Measurements from ENCODE around the gene YY1. TPM values are rescaled to one million over a fixed set of nuclear protein-coding genes. Genes with fewer than 3 reads are reported as not detected.

Gene YY1
- total RNA-seq, 2 donors from 2014 or later: 42.8 to 52.3 TPM

DNA sequence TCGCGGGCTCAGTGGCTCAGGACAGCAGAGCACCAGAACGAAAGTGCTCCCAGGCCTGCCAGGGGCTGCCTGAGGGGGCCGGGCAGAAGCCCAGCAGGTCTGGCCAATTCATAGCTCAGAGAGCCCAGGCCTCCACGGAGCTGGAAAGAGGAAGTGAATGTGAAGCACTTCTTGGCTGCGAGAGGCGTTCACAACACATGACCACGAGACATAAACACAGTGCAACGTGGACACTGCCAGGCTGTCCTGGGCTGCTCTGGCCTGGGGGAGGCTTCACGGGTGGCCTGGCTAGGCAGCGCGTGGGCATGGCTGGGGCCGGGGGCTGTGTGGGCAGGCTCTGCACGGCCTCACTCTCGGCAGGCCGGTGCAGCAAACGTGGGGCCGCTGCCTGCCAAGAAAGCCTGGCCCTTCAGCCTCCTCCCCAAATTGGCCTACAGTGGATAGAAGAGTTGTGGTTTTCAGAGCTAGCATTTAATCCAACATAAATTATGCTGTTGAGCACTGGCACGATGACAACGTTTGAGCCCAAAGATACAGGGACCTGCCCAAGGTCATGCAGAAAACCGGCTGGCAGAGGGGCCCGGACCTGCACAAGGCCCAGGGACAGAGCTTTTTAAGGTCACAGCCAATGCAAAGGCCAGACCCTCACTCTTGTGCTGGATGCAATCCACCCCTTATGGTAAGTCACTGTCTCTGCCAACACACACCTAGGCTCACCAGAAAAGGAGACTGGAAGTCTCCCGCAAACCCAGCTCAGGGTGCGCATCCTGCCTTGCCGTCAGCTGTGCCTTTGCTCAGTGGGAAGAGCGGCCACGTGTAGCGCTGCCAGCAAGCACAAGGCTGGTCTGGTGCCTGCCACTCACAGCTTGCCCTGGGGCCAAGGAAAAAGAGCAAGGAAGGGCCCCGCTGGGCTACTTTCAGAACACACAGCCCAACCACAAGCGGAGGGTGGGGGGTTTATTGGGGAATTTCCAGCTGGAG lies 58.7 kb downstream of the YY1 start:
- peak overlapping the region; percentile 76 to 84 for H3K27ac ChIP-seq
- H3K4me3 ChIP-seq: peak overlapping the region; percentile 59
- TF ChIP-seq, protein P1, sequence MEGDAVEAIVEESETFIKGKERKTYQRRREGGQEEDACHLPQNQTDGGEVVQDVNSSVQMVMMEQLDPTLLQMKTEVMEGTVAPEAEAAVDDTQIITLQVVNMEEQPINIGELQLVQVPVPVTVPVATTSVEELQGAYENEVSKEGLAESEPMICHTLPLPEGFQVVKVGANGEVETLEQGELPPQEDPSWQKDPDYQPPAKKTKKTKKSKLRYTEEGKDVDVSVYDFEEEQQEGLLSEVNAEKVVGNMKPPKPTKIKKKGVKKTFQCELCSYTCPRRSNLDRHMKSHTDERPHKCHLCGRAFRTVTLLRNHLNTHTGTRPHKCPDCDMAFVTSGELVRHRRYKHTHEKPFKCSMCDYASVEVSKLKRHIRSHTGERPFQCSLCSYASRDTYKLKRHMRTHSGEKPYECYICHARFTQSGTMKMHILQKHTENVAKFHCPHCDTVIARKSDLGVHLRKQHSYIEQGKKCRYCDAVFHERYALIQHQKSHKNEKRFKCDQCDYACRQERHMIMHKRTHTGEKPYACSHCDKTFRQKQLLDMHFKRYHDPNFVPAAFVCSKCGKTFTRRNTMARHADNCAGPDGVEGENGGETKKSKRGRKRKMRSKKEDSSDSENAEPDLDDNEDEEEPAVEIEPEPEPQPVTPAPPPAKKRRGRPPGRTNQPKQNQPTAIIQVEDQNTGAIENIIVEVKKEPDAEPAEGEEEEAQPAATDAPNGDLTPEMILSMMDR (IDR thresholded peaks at IDR 0.05): no peak
- H3K4me1 ChIP-seq (ENCODE audit: control insufficient read depth in 1 of 2, low read depth in 2 of 2): peaks cover 21 to 46% of the 10 kb centered on the region in 2 donors
- no peaks in the 10 kb centered on the region for H3K36me3 ChIP-seq
- H3K9me3 ChIP-seq: no peaks in the 10 kb centered on the region
- peak; percentile 50 for DNase-seq (ENCODE audit: low spot score)
- H3K27me3 ChIP-seq (replicated peaks; ENCODE audit: insufficient read depth): no peaks in the 10 kb centered on the region
- peak; percentile 69 for ATAC-seq (ENCODE audit: insufficient number of reproducible peaks, low FRiP score, low read depth)

DNA sequence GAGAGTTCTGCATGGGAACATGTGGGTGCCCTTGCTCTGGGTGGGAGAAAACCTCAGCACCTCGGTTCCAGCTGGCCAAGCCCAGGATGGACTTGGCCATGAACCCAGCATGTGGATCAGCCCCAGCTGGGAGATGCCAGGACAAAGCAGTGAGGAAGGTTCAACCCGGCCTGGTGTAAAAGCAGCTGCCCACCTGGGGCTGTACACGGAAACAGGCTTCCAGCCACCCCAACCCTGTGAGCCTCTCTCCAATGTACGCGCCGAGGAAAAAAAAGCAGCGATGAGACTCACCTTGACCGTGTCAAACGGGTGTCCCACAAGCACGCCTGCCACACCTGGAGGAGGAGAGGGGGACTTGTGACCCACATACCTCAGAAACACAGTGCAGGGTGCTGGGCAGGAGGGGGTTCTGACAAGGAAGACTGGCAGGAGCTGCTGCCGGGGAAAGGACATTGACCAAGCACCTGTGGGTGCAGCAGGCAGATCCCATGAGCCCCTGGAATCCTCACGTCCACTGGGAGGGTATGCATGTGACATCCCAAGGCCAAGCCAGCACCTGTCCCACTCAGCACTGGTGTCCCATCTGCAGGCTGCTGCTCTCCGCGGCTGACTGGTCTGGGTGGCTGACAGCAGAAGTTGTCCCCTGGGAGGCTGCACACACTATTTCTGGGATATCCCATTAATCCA lies 59.8 kb downstream of the YY1 start:
- Histone ChIP-seq H3K27ac (peak overlapping the region; percentile 76 to 84), H3K36me3 (no peaks in the 10 kb centered on the region), H3K4me3 (no peak overlapping the region), H3K27me3 (replicated peaks; ENCODE audit: insufficient read depth) (no peaks in the 10 kb centered on the region), H3K9me3 (no peaks in the 10 kb centered on the region), H3K4me1 (ENCODE audit: control insufficient read depth in 1 of 2, low read depth in 2 of 2) (peaks cover 21 to 42% of the 10 kb centered on the region in 2 donors)
- TF ChIP-seq, protein P1 (IDR thresholded peaks at IDR 0.05): no peak
- DNase-seq (ENCODE audit: low spot score): no peak
- no peak for ATAC-seq (ENCODE audit: insufficient number of reproducible peaks, low FRiP score, low read depth)

DNA sequence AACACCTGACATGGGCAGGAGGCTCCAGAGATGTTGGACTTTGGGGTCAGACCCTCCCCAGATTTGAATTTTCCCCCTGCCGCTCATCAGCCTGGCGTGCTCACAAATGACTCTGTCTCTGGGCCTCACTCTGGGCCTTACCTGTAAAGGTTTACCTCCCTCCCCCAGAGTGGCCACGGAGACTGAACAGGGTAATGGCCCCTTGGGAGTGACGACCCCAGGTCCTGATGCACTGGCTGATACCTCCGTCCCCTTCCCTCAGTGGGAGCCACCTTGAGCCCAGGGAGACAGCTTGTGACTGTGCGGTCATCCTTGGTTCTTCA lies 60.3 kb downstream of the YY1 start:
- H3K36me3 ChIP-seq: no peaks in the 10 kb centered on the region
- no peak overlapping the region for H3K4me3 ChIP-seq
- ATAC-seq (ENCODE audit: insufficient number of reproducible peaks, low FRiP score, low read depth): no peak
- H3K27ac ChIP-seq: no peak overlapping the region
- peaks cover 21 to 42% of the 10 kb centered on the region in 2 donors for H3K4me1 ChIP-seq (ENCODE audit: control insufficient read depth in 1 of 2, low read depth in 2 of 2)
- no peak for DNase-seq (ENCODE audit: low spot score)
- H3K9me3 ChIP-seq: no peaks in the 10 kb centered on the region
- TF ChIP-seq, protein P1 (IDR thresholded peaks at IDR 0.05): no peak
- H3K27me3 ChIP-seq (replicated peaks; ENCODE audit: insufficient read depth): no peaks in the 10 kb centered on the region

DNA sequence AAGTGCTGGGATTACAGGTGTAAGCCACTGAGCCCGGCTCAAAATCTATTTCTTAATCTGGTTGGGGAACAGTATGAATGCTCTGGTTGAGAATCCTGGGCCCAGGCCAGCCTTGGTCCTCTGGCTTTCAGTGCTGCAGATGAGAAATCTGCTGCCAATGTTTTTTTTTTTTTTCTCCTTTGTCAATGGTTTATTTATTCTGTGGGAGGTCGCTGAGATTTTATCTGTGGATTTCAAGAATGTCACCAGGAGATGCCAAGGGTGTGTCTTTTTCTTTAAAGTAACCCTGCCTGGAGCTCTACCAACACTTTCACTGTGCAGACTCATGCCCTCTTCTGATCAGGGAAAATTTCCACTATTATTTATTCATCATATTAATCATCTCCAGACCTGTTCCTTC lies 63.7 kb downstream of the YY1 start:
- Histone ChIP-seq H3K9me3 (no peaks in the 10 kb centered on the region), H3K4me3 (no peak overlapping the region), H3K4me1 (ENCODE audit: control insufficient read depth in 1 of 2, low read depth in 2 of 2) (peaks cover 6 to 34% of the 10 kb centered on the region in 2 donors), H3K36me3 (no peaks in the 10 kb centered on the region), H3K27ac (no peak overlapping the region), H3K27me3 (replicated peaks; ENCODE audit: insufficient read depth) (no peaks in the 10 kb centered on the region)
- ATAC-seq (ENCODE audit: insufficient number of reproducible peaks, low FRiP score, low read depth) (no peak), DNase-seq (ENCODE audit: low spot score) (no peak)
- TF ChIP-seq, protein P1 (IDR thresholded peaks at IDR 0.05): no peak

DNA sequence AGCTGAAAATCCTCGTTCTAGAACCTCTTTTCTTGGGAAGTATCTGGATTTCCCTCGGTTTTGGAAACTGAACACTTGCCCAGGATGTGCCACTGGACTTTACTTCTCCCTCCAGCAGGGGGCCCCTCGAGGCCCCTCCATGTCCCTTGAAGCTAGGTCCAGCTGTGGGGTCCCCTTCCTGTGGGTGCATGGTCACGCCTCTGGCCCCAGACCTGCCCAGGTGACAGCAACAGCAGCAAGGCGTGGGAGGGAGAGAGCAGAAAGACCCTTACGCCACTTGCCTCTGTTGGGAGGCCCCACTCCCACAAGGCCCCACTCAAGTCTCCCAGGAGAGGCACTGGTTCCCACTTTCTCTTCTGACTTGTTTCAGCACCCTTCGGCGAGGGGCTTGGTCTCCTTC lies 64.2 kb downstream of the YY1 start:
- no peak overlapping the region for H3K27ac ChIP-seq
- H3K4me1 ChIP-seq (ENCODE audit: control insufficient read depth in 1 of 2, low read depth in 2 of 2): peaks cover under 1 to 31% of the 10 kb centered on the region in 2 donors
- no peaks in the 10 kb centered on the region for H3K36me3 ChIP-seq
- no peak overlapping the region for H3K4me3 ChIP-seq
- ATAC-seq (ENCODE audit: insufficient number of reproducible peaks, low FRiP score, low read depth): no peak
- DNase-seq (ENCODE audit: low spot score): no peak
- TF ChIP-seq, protein P1 (IDR thresholded peaks at IDR 0.05): peak; percentile 42
- no peaks in the 10 kb centered on the region for H3K27me3 ChIP-seq (replicated peaks; ENCODE audit: insufficient read depth)
- no peaks in the 10 kb centered on the region for H3K9me3 ChIP-seq
